NOMO-1 (cell line): ENCODE measurements around the gene FUBP3.
"Not testable (repeated sequence)": the region's sequence is repeated elsewhere in the genome, so short reads cannot be mapped to it uniquely, and the experiment has no call there.

Source experiments
- DNase-seq, 2 experiments: peaks; one replicate each; lab custom pipeline; 2025; ENCODE audit not compliant: unreplicated experiment in 2 of 2; lab: John Stamatoyannopoulos, UW

Gene FUBP3

DNA sequence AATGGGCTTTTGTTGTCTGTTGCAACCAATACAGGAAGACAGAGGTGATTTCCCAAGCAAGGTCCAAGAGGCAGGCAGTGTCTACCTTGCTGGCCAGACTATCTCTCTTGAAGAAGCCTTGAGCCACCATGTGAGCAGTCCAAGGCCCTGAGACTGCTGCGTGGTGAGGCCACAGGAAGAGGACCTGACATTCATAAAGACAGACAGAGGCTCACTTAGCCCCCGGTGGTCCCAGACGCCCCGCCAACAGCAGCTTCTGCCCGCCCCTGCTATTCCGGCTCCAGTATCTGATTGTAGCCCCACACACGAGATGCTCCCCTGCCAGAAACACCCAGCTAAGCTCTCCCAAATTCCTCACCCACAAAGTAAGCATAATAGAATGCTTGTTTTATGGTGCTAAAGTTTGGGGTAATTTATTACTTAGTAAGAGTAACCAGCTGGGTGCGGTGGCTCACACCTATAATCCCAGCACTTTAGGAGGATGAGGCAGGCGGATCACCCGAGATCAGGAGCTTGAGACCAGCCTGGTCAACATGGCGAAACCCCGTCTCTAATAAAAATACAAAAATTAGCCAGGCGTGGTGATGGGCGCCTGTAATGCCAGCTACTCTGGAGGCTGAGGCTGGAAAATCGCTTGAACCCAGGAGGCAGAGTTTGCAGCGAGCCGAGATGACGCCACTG lies 22.8 kb upstream of the FUBP3 start:
- no peak for DNase-seq

DNA sequence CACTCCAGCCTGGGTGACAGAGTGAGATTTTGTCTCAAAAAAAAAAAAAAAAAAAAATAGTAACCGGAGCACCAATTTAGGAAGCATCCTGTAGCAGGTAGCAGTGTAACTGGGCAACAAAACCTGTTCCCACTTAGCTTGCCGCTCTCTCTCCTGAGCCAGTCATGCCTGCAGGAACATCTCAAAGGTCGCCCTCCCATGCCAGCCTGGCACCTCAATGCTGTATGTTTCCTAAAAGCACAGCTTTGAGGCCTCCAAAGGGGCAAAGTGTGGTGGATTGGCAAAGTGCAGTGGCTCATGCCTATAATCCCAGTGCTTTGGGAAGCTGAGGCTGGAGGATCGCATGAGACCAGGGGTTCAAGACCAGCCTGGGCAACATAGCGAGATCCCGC lies 22.3 kb upstream of the FUBP3 start:
- no peak for DNase-seq

DNA sequence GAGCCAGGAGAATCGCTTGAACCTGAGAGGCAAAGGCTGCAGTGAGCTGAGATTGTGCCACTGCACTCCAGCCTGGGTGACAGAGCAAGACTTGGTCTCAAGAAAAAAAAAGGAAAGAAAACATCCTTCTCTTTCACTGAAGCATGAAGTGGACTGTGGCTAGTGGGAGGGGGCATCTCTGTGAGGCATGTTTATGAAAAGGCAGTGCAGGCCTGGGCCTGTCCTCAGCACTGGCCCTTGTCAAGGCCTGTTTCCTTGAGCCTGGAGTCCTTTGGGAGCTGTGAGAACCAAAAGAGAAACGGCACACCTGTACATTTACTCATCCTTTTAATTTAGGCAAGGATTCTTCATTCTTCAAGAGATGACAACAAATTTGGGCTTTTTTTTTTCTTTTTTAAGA lies 18.3 kb upstream of the FUBP3 start:
- no peak for DNase-seq

DNA sequence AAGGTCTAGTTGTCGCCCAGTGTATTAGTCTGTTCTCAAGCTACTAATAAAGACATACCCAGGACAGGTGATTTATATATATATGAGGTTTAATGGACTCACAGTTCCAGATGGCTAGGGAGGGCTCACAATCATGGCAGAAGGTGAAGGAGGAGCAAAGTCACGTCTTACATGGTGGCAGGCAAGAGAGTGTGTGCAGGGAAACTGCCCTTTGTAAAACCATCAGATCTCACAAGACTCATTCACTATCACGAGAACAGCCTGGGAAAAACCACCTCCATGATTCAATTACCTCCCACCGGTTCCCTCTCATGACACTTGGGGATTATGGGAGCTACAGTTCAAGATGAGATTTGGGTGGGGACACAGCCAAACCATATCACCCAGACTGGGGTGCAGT lies 16.9 kb upstream of the FUBP3 start:
- DNase-seq = not testable (repeated sequence)

DNA sequence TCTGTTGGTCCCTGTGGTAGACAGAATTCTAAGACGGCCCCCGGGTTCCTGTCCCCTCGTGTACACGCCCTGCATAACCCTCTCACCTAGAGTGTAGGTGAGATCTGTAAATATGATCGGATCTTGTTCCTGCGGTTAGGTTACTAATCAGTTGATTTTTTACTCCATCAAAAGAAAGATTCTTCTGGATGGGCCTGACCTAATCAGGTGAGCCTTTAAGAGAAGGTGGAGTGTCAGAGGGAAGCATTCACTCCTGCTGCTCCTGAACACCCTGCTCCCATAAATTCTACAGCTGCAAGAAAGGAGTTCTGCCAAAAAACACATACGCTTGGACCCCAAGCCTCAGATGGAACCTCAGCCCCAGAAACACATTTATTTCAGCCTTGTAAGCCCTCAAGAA lies 15.6 kb upstream of the FUBP3 start:
- no peak for DNase-seq

DNA sequence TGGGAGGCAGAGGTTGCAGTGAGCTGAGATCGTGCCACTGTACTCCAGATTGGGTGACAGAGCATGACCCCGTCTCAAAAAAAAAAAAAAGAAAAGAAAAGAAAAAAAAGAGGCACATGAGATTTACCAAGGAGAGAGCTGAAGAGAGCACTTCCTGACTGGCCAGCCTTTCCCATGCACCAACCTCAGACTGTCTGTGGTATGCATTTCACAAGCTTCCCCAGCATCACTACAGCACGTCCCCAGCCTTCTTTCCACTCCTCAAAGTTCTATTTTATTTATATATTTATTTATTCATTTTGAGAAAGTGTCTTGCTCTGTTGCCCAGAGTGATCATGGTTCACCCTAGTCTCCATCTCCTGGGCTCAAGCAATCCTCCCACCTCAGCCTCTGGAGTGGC lies 13.6 kb upstream of the FUBP3 start:
- peak; percentile 40 to 66 for DNase-seq

DNA sequence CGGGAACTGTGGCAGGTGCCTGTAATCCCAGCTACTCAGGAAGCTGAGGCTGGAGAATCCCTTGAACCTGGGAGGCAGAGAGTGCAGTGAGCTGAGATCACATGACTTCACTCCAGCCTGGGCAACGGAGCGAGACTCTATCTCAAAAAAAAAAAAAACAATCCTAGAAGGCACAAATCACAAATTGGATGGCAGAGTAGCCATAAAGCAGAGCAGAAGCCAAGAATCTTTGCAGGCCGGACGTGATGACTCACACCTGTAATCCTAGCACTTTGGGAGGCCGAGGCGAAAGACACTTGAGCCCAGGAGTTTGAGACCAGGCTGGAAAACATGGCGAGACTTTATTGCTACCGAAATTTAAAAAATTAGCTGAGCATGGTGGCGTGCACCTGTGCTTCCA lies 9.2 kb upstream of the FUBP3 start:
- DNase-seq = no peak

DNA sequence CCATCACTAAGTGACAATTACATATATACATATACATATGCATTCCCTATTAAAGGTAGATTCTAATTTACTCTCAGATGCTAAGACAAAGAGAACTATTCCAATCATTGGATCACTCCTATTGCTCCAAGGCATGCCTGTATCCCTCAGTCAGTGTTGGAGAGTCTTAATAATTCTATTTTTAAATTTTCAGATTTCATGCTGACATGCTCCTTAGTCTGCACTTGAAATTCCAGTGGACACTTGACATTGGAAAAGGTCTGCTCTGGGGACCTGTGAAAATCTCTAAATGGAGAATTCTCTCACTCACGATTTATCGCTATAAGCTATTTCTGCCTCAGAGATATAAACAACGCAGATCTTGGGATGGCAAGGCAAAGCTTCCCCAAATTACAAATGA lies 3.9 kb upstream of the FUBP3 start:
- DNase-seq = no peak

DNA sequence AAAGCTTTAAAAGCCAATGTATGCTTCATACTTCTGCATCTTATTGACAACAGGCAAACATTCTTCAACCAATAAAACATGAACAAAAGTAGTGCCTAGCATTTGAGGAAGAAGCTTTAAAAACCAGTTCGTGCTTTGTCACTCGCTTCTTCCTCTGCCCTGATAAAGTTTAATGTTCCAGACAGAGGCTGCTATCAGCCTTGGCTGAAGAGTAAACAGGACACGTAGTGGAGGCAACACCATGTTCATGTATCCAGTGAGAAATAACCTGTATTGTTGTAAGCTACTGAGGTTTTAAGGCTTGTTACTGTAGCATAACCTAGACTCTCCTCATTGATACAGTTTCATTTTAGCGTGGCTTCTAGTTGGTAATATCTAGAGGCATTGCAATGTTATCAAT lies 3.2 kb upstream of the FUBP3 start:
- DNase-seq = peak; percentile 1 to 22

DNA sequence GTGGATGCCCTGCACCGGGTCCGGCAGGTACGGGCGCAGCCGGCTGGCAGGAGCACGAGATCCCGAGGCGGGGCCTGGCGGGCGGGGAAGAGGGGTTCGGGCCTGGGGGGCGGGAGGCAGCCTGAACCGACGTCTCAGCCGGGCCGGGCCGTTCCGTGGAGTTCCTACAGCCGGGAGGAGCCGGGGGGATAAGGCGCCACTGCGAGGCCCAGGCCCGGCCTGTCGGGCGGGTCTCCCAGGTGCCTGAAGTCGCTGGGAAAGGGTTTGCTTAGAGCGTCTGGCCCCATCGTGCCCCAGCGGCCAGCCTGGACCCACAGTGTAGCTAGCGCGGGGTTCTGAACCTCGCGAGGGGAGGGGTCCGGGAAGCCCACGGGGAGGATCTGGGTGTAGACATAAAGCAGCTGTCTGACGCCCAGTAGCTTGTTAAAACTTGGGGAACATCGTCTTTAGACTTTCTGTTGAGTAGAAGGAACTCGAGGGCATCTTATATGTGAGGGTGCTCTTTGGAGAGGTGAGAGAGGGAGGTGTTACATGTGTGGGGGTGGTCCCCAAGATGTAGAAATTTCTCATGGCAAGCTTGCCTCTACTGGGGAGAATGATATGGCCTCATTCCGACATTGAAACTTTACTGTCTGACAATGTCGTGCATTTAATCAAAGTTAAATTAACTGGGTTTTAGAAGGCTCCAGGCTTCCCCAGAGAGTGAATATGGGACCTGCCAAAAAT lies 524 bp downstream of the FUBP3 start:
- DNase-seq = no peak

DNA sequence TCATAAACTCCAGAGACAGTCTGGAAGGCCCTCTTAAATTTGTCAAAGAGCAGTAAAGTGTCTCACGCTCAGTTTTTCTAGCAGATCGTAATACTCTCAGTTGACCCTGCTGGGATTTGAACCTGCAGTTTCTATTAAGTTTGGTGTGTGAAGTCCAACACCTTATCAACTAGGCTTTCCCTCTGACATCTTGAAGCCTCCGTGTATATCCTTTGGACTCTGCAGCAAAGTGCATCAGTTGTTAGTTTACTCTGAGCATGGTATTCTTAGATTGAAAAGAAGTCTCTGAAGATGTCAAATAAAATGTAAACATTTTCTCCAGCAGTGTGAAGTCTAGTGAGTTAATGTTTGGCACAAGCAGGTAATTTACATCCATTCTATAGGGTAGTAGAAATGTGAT lies 2.4 kb downstream of the FUBP3 start:
- DNase-seq = no peak

DNA sequence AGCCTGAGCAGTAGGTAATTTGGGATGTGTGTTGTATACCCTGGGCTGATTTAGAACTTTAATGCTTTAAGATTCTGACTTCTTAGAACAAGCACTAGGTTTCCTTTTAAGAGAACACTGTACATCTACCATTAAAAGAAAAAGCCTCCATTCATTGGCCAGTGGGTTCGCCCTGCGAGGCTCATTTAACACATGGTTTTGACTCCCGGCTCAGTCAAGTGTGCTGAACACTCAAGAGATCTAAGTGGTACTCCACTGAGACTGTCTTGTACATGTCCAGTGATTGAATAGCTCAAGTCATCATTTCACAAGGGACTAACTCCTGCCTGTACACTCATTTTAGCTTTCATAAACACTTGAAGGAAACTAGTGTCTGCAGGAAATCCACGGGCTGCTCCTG lies 3.9 kb downstream of the FUBP3 start:
- DNase-seq = no peak

DNA sequence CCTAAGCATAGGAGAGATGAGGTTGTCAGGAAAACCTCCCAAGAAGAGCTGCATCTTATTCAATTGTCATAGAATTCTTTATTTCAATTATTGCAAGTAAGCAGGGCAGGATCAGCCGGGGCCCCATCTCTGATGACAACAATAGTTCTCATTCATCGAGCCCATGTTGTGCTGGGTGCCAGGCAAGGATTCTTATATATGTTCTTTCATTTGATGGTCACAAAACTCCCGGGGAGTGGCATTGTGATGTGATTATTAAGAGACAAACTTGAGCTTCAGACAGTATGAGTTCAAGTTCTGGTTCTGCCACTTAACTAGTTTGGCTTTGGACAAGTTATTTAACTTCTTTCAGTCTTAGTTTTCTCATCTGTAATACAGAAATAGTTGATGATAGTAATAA lies 8.5 kb downstream of the FUBP3 start:
- DNase-seq = no peak

DNA sequence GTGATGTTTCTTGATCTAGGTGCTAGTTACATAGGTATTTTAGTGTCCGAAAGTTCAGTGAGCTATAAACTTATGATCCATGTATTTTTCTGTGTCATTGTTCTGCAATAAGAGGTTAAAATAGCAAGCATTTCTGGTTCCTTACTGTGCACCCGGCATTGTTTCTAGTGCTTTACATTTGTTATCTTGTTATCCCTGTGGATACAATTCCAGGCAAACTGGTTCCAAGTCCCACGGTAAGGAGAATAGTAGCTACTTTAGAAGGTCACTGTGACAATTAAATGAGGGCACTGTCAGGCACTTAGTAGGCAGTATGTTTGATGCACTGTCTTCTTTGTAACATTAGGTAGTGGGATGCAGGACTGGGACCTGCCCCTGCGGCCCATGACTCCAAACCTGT lies 9.0 kb downstream of the FUBP3 start:
- no peak for DNase-seq

DNA sequence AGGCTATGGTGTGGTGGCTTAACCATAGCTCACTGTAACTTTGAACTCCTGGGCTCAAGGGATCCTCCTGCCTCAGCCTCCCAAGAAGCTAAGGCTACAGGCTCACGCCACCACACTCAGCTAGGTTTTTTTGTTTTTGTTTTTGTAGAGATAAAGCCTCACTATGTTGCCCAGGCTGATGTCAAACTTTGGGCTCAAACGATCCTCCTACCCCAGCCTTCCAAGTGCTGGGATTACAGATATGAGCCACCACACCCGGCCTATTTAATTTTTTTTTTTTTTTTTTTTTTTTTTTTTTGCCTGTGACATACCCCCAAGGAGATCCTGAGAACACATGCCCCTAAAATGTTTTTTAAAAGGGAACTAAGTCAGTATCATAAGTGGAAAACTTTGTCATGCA lies 10.4 kb downstream of the FUBP3 start:
- no peak for DNase-seq

DNA sequence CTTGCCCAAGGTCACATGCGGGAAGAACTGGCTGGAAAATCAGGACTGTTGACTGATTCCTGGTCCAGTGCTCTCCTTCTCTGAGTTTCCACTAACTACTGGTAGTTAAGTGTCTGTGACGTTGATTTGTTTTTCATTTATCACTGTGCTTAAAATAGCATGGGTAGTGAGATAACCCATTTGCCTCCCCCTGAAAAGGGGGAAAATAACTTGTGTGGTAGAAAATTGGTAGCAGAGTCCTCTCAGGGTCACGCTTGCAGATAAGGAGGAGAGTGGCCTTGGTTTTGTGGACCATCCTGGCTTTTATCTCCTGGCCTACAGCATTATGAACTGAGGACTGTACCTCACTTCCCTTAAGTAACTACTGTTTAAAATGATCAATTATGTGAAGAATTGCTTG lies 10.9 kb downstream of the FUBP3 start:
- DNase-seq = no peak

DNA sequence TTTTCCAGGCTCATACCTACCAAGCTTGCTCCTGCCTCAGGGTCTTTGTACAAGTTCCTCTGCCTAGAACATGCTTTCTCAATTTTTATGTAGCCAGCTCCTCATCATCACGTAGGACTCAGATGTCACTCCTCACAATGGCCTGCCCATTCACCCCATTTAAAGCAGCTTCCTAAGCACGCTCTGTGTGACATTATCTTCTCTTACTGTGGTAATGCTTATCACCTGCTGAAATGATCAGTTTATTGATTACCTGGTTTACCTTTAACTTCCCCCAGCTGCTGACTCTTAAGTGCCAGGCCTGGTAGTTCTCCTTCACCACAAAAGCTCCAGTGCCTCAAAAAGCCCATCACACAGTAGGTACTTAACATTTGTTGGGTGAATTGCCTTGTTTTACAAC lies 13.6 kb downstream of the FUBP3 start:
- no peak for DNase-seq

DNA sequence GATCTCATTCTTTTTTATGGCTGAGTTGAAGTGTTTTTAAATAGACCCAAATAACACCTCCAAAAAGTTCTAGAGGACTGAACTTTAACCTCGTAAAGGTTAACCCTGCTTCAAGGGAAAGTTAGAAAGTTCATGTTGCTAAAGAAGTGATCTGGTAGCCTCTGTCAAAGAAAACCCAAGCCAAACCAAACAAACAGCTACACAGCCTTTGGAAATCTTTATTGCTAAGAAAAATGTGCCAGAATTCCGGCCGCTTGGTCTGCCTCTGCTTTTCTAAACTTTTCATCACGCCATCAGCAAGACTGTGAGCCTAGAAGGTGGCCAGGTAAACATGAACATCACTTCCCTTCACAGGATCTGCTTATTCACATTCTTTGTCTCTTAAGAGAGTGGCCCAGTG lies 17.9 kb downstream of the FUBP3 start:
- DNase-seq = no peak

DNA sequence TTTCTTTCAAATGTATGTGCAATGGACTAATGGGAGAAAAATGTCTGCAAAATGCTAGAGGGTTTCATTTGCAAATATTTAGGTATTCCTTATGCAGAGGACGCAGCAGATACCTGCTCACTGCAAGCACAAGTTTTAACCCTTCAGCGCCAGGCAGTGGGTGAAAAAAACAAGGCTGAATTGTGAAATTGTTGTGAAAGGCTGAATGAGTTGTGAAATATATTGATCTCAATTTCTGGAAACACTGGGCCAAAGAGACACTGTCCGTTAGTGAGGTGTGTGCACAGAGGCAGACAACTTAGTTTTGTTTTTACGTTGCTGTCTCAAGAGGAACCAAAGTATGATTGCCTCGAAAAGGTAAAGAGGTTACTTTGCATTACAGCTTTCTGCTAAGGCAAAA lies 18.8 kb downstream of the FUBP3 start:
- peak; percentile 1 to 6 for DNase-seq

DNA sequence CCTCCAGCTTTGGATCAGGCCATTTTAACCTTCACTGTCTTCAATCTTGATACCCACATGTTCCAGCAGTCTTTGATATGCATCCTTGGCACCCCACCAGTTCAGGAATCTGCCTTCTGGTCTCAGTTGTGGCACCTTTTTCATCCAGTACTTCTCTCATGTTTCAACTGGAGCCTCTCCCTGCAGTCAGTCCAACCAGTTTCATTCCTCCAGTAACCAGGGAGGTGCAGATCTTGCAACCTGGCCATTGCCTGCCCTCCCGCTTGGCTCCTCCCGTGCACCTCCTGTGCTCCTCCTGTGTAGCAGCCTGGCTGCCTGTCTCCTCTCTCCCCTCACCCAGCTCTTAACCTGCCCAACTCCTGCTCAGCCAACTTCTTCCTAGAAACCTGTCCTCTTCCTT lies 20.2 kb downstream of the FUBP3 start:
- DNase-seq = no peak

DNA sequence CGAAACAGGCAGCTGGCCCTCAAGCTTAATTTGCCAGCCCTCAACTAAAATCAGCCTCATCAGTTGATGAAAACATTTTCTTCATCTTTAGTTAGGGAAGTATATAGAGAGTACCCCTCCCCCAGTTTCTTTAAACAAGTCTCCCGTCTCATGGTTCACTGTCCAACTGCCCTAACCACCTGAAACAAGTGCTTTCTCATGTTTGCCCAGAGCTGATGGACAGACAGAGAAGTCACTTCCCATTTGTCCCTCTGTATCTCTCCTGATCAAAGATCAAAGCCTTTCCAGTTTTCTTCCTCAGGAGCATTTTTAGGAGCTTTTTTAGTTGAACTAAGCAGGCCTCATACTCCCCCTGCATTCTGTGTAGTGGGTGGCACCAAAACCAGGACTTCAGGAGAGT lies 21.7 kb downstream of the FUBP3 start:
- no peak for DNase-seq

DNA sequence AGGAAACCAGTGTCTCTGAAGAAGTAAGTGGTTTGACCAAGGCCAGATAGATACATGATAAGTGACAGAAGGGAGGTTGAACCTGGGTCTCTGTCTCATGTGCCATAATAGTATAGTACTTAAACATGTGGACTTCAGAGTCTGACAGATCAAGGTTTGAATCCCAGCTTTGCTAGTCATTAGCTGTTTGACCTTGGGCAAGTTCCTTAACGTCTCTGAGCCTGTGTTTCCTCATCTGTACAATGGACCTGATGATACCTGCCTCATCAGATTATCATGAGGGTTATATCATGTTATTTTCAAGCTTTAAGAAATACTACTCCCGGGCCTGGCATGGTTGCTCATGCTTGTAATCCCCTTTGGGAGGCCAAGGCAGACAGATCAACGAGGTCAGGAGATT lies 24.9 kb downstream of the FUBP3 start:
- no peak for DNase-seq
